Measurements from ENCODE around the gene CHAT. TPM values are rescaled to one million over a fixed set of nuclear protein-coding genes. Genes with fewer than 3 reads are reported as not detected.

CHAT gene
- total RNA-seq, 1 experiment from 2014 or later, result not detected

- ChIA-PET CTCF (no interaction called here), POLR2A (no interaction called here), RAD21 (ENCODE audit: low non-redundant PET in 1 of 2, low total read pairs in 2 of 2, uncharacterized antibody in 2 of 2, unreplicated experiment in 2 of 2) (no interaction called here)
- Histone ChIP-seq H2AFZ (ENCODE audit: low read depth, low read length, poor library complexity, severe bottlenecking) (no peak overlapping the region), H3K27ac (ENCODE audit: low read depth, low read length) (no peak overlapping the region), H3K9ac (ENCODE audit: low read length) (no peak overlapping the region), H3K79me2 (ENCODE audit: insufficient read depth, low read length) (no peaks in the 10 kb centered on the region), H3K4me1 (ENCODE audit: control insufficient read depth in 1 of 2, insufficient read depth in 2 of 2, low read length in 2 of 2) (no peaks in the 10 kb centered on the region), H4K20me1 (ENCODE audit: insufficient read depth) (no peaks in the 10 kb centered on the region), H3K36me3 (ENCODE audit: control insufficient read depth in 1 of 2, insufficient read depth in 2 of 2, low read length in 2 of 2) (no peaks in the 10 kb centered on the region), H3K4me2 (ENCODE audit: low read length) (no peak overlapping the region), H3K9me2 (ENCODE audit: insufficient read depth) (no peaks in the 10 kb centered on the region), H3K27me3 (ENCODE audit: insufficient read depth, low read length) (peaks cover 30% of the 10 kb centered on the region; the same call in 1 of the 2 replicates), H3K9me3 (ENCODE audit: control insufficient read depth in 1 of 2, insufficient read depth in 1 of 2, low read depth in 1 of 2, low read length in 2 of 2) (no peaks in the 10 kb centered on the region), H3K4me3 (replicated peaks in 1 of 2; ENCODE audit: low read depth in 1 of 2, low read length in 2 of 2) (no peak overlapping the region)
- ATAC-seq (no peak), DNase-seq (ENCODE audit: low read depth, low spot score) (no peak)
- TF ChIP-seq ATF3 (IDR thresholded peaks at IDR 0.05) (no peak), EZH2 (IDR thresholded peaks at IDR 0.05) (no peak), RAD21 (IDR thresholded peaks at IDR 0.05; ENCODE audit: low read depth) (no peak), JUND (IDR thresholded peaks at IDR 0.05) (no peak), EZH2phosphoT487 (IDR thresholded peaks at IDR 0.05; ENCODE audit: borderline replicate concordance) (no peak), POLR2AphosphoS5 (IDR thresholded peaks at IDR 0.05; ENCODE audit: low read depth, low read length) (no peak), REST (IDR thresholded peaks at IDR 0.05; ENCODE audit: low read depth) (no peak)
- intact Hi-C loops (cut with micrococcal nuclease), result no loop called here
- no TSS peak for BruUV-seq (replicated peaks)
These were observed 75.1 kb downstream of the CHAT start for GRCh38 chr10:49688920-49689319.

Measured in HCT116 (cell line).